ENCODE measurements around the gene G6PD.

DNA sequence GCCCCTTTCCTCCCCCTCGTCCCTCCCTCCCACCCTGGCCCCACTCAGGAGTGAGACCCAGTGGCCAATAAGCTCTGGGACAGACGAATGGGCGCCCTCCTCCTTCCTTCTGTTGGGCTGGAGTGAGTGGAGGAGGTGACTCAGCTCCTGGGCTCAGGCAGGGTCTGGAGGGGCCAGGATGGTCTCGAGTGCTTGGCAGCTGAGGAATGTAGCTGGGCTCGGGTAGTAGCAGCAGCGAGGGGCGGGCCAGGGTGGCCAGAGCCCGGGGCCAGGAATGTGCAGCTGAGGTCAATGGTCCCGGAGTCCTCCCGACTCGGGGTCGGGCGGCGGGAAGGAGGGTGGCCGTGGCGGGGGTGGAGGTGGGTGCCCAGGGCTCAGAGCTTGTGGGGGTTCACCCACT lies 15.0 kb downstream of the G6PD start:
- TF ChIP-seq RFX5 (IDR thresholded peaks at IDR 0.05; ENCODE audit: low read depth, low read length) (no peak), CREB1 (IDR thresholded peaks at IDR 0.05; ENCODE audit: low read depth) (no peak), PAX8 (IDR thresholded peaks at IDR 0.05) (no peak), KAT2A (conservative IDR thresholded peaks at IDR 0.05; ENCODE audit: control insufficient read depth, low read depth, low read length) (no peak), POLR2A (IDR thresholded peaks at IDR 0.05; ENCODE audit: low read depth, low read length) (no peak), RAD51 (IDR thresholded peaks at IDR 0.05) (no peak), KLF5 (IDR thresholded peaks at IDR 0.05; ENCODE audit: partially characterized antibody) (no peak), EGR1 (IDR thresholded peaks at IDR 0.05; ENCODE audit: borderline replicate concordance in 1 of 2, low read depth in 2 of 2, low read length in 2 of 2) (no peak), SREBF2 (IDR thresholded peaks at IDR 0.05; ENCODE audit: low read length) (no peak), YBX1 (IDR thresholded peaks at IDR 0.05) (no peak), RAD21 (IDR thresholded peaks at IDR 0.05; ENCODE audit: insufficient read depth, low read depth, low read length) (no peak)
- TF ChIP-seq, protein P1, sequence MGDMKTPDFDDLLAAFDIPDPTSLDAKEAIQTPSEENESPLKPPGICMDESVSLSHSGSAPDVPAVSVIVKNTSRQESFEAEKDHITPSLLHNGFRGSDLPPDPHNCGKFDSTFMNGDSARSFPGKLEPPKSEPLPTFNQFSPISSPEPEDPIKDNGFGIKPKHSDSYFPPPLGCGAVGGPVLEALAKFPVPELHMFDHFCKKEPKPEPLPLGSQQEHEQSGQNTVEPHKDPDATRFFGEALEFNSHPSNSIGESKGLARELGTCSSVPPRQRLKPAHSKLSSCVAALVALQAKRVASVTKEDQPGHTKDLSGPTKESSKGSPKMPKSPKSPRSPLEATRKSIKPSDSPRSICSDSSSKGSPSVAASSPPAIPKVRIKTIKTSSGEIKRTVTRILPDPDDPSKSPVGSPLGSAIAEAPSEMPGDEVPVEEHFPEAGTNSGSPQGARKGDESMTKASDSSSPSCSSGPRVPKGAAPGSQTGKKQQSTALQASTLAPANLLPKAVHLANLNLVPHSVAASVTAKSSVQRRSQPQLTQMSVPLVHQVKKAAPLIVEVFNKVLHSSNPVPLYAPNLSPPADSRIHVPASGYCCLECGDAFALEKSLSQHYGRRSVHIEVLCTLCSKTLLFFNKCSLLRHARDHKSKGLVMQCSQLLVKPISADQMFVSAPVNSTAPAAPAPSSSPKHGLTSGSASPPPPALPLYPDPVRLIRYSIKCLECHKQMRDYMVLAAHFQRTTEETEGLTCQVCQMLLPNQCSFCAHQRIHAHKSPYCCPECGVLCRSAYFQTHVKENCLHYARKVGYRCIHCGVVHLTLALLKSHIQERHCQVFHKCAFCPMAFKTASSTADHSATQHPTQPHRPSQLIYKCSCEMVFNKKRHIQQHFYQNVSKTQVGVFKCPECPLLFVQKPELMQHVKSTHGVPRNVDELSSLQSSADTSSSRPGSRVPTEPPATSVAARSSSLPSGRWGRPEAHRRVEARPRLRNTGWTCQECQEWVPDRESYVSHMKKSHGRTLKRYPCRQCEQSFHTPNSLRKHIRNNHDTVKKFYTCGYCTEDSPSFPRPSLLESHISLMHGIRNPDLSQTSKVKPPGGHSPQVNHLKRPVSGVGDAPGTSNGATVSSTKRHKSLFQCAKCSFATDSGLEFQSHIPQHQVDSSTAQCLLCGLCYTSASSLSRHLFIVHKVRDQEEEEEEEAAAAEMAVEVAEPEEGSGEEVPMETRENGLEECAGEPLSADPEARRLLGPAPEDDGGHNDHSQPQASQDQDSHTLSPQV (IDR thresholded peaks at IDR 0.05): no peak
- TF ChIP-seq, protein P2, sequence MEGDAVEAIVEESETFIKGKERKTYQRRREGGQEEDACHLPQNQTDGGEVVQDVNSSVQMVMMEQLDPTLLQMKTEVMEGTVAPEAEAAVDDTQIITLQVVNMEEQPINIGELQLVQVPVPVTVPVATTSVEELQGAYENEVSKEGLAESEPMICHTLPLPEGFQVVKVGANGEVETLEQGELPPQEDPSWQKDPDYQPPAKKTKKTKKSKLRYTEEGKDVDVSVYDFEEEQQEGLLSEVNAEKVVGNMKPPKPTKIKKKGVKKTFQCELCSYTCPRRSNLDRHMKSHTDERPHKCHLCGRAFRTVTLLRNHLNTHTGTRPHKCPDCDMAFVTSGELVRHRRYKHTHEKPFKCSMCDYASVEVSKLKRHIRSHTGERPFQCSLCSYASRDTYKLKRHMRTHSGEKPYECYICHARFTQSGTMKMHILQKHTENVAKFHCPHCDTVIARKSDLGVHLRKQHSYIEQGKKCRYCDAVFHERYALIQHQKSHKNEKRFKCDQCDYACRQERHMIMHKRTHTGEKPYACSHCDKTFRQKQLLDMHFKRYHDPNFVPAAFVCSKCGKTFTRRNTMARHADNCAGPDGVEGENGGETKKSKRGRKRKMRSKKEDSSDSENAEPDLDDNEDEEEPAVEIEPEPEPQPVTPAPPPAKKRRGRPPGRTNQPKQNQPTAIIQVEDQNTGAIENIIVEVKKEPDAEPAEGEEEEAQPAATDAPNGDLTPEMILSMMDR (IDR thresholded peaks at IDR 0.05 in 2 of 3, conservative IDR thresholded peaks at IDR 0.05 in 1 of 3; ENCODE audit: control insufficient read depth in 2 of 3, extremely low read depth in 1 of 3, insufficient read depth in 1 of 3, low read depth in 3 of 3, low read length in 3 of 3): no peak
